Panc1 (cell line): ENCODE data around the gene IQSEC1.

ENCODE experiments used
- CTCF ChIP-seq: fragments of 450-650 bp; IDR thresholded peaks from 2 replicates; pipeline ENCODE4 v1.5.1; 2017; ENCODE audit warnings: mild to moderate bottlenecking
- POLR2AphosphoS5 ChIP-seq: IDR thresholded peaks from 2 replicates; pipeline ENCODE4 v1.6.1; 2012; ENCODE audit warnings: mild to moderate bottlenecking, low read depth, low read length, moderate library complexity

GRCh38 chr3:13105181-13105895, 32.1 kb upstream of the IQSEC1 start:
- TF ChIP-seq CTCF (no peak), POLR2AphosphoS5 (no peak)
